Testis (tissue), 2 donors: ENCODE data around the gene DNAJC30.

Experiments used
- CTCF ChIP-seq, 3 experiments: fragments of 450-650 bp in 2 of 3; fragments of 200-600 bp in 1 of 3; sonication (generic) in 1 of 3; IDR thresholded peaks; one replicate each; pipeline ENCODE4 v1.5.1; 2016 to 2019; ENCODE audit warnings: antibody characterized with exemption in 3 of 3, mild to moderate bottlenecking in 2 of 3, moderate library complexity in 1 of 3
- POLR2A ChIP-seq: fragments of 450-650 bp; IDR thresholded peaks from one replicate; pipeline ENCODE4 v1.6.1; 2017; ENCODE audit warnings: antibody characterized with exemption, mild to moderate bottlenecking, moderate library complexity

- no peak for TF ChIP-seq CTCF (IDR thresholded peaks at IDR 0.05)
- TF ChIP-seq POLR2A = no peak
Measured at GRCh38 chr7:73700581-73701134, 17.4 kb upstream of the DNAJC30 start.
